Amygdala (tissue), 56 donors: ENCODE results near the gene ASPG.

Experiments used
- DNase-seq, 56 donors: peaks; one replicate each; lab custom pipeline; 2025; lab: John Stamatoyannopoulos, UW

ASPG gene

GRCh38 chr14:104131968-104132732 is 46.6 kb downstream of the ASPG start:
- DNase-seq = no peak

- no peak for DNase-seq
Measured at GRCh38 chr14:104132981-104133380, 47.5 kb downstream of the ASPG start.

- no peak for DNase-seq
Measured at GRCh38 chr14:104133496-104133895, 48.0 kb downstream of the ASPG start.

GRCh38 chr14:104134061-104134965 is 48.8 kb downstream of the ASPG start:
- no peak for DNase-seq

- no peak for DNase-seq
Measured at GRCh38 chr14:104135121-104135903, 49.8 kb downstream of the ASPG start.

- no peak for DNase-seq
Measured at GRCh38 chr14:104135904-104136471, 50.5 kb downstream of the ASPG start.

GRCh38 chr14:104136472-104137296 is 51.2 kb downstream of the ASPG start:
- no peak for DNase-seq

GRCh38 chr14:104137297-104138097 is 52.0 kb downstream of the ASPG start:
- DNase-seq = peak in 28 of 56 donors; percentile 6 to 71 (median 35)

- no peak for DNase-seq
Measured at GRCh38 chr14:104138098-104138717, 52.7 kb downstream of the ASPG start, which contains the start of gene KIF26A. KIF26A (plus strand) TSS chr14:104138587; CDS start chr14:104138723, 136 bp downstream.

GRCh38 chr14:104138718-104139459 is 53.4 kb downstream of the ASPG start:
- DNase-seq = no peak

- no peak for DNase-seq
Measured at GRCh38 chr14:104139460-104140212, 54.1 kb downstream of the ASPG start.

- no peak for DNase-seq
Measured at GRCh38 chr14:104140213-104140462, 54.6 kb downstream of the ASPG start.

- DNase-seq = no peak
Measured at GRCh38 chr14:104140463-104141331, 55.2 kb downstream of the ASPG start.

- DNase-seq = no peak
Measured at GRCh38 chr14:104141621-104142091, 56.2 kb downstream of the ASPG start.

- no peak for DNase-seq
Measured at GRCh38 chr14:104142136-104142945, 56.8 kb downstream of the ASPG start.
